ENCODE results near the gene NKPD1.

Gene NKPD1

GRCh38 chr19:45117671-45118070, 43.1 kb downstream of the NKPD1 start:
- DNase-seq (ENCODE audit: low read depth in 2 of 2): no peak

- DNase-seq (ENCODE audit: low read depth in 2 of 2): peak; percentile 49 to 53
These were observed 43.6 kb downstream of the NKPD1 start for GRCh38 chr19:45117167-45117594.

- DNase-seq (ENCODE audit: low read depth in 2 of 2): no peak
These were observed 44.8 kb downstream of the NKPD1 start for GRCh38 chr19:45115809-45116615.

DNA sequence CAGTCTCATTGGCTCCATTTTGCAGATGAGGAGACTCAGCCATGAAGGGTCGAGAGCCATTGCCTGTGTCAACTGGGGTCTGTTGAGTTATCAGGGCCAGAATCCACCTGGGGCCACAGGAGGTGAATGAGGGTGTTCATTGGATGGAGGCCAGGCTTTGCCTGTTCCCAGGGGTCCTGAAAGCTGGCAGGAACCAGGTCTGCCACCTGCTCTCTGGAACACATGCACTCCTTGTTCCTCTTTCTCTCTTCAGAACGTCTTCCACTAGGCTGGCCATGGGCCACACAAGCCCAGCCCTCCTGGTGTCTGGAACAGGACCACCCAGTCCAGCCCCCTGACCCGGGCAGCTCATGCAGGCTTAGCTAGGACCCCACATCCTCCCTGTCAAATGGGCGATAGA, 46.7 kb downstream of the NKPD1 start:
- no peak for DNase-seq (ENCODE audit: low read depth in 2 of 2)

DNA sequence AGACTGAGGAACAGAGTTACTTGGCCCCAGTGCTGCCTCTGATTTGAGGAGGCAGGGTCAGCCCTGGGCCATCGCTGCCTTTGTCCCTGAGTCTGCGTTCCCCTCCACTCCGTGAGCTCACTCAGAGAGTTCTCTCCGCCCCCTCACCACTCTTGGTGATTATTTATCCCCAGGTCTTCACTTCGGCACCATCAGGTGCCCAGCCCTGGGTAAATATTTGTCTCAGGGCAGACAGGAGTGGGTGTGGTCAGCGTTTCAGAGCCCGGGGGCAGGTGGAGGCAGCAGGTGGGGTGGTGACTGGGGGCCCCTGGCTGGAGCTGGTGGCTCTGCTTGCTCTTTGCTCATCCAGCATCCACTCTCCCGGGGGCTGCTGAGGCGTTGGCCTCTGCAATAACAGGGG, 47.2 kb downstream of the NKPD1 start:
- DNase-seq (ENCODE audit: low read depth in 2 of 2): no peak

- DNase-seq (ENCODE audit: low read depth in 2 of 2): no peak
These were observed 48.5 kb downstream of the NKPD1 start for GRCh38 chr19:45112111-45112827.
